GM12878 (cell line): ENCODE data around the gene HAUS7. TPM values are rescaled to one million over a fixed set of nuclear protein-coding genes. Genes with fewer than 3 reads are reported as not detected.

ENCODE experiments used
- ATAC-seq: fragments of 200-7000 bp; cut with Tn5 transposase; 3 replicates; pipeline ENCODE4 v1.9.1; 2020; ENCODE audit warnings: mild to moderate bottlenecking, moderate library complexity
- BruUV-seq: library from RNA; stranded (reverse); fragments of 400-500 nt; replicated peaks from 2 replicates; lab custom pipeline; 2021; lab: Mats Ljungman, UMichigan
- CTCF ChIA-PET: fragments of 300-600 bp; sonication (Branson Sonifier 250); formaldehyde crosslinking; extraction: SDS; loops from one replicate; lab custom pipeline; 2021; ENCODE audit warnings: inconsistent platforms; lab: Yijun Ruan, JAX
- POLR2A ChIA-PET: fragments of 350-600 bp; formaldehyde crosslinking; extraction: SDS; loops from one replicate; lab custom pipeline; 2021; ENCODE audit warnings: inconsistent platforms; lab: Charles Lee
- RAD21 ChIA-PET: fragments of 300-600 bp; sonication (Branson Sonifier 250); formaldehyde crosslinking; loops from one replicate; lab custom pipeline; 2023; ENCODE audit warnings: antibody characterized with exemption; ENCODE audit not compliant: unreplicated experiment; lab: Charles Lee
- SMC1A ChIA-PET: fragments of 300-600 bp; sonication (Branson Sonifier 250); formaldehyde crosslinking; loops from one replicate; lab custom pipeline; 2023; ENCODE audit not compliant: unreplicated experiment, uncharacterized antibody; lab: Charles Lee
- DNase-seq: peaks from one replicate; pipeline ENCODE4 v3.0.0-alpha.2; 2011; ENCODE audit warnings: low read depth, low spot score
- FAIRE-seq: peaks from 3 replicates; lab custom pipeline; 2011; peaks lifted over from hg19 to GRCh38; lab: Jason Lieb, UNC
- H2AFZ ChIP-seq: 2 replicates; pipeline ENCODE4 v1.6.0; 2011; ENCODE audit warnings: low read depth, low read length, control low read depth; ENCODE audit not compliant: control insufficient read depth
- H3K27ac ChIP-seq: 2 replicates; pipeline ENCODE4 v1.5.1; 2011; ENCODE audit warnings: control low read depth; ENCODE audit not compliant: control insufficient read depth, insufficient read depth
- H3K27me3 ChIP-seq, 2 experiments: replicated peaks in 1 of 2; 2 replicates each; pipeline versions ENCODE4 v1.6.0 to v1.6.1; 2011; ENCODE audit warnings: low read length in 1 of 2; ENCODE audit not compliant: control insufficient read depth in 2 of 2, insufficient read depth in 2 of 2
- H3K36me3 ChIP-seq, 2 experiments: 2 replicates each; pipeline ENCODE4 v1.5.1; 2011; ENCODE audit warnings: low read length in 1 of 2; ENCODE audit not compliant: control insufficient read depth in 2 of 2, insufficient read depth in 2 of 2
- H3K4me1 ChIP-seq: 2 replicates; pipeline ENCODE4 v1.6.1; 2011; ENCODE audit warnings: mild to moderate bottlenecking, low read length, moderate library complexity, mixed read lengths; ENCODE audit not compliant: control insufficient read depth, insufficient read depth
- H3K4me2 ChIP-seq: 2 replicates; pipeline ENCODE4 v1.6.0; 2011; ENCODE audit warnings: control low read depth; ENCODE audit not compliant: control insufficient read depth, insufficient read depth
- H3K4me3 ChIP-seq: fragments of 200-600 bp; sonication (generic); 2 replicates; pipeline ENCODE4 v1.5.1; 2016
- H3K79me2 ChIP-seq: 2 replicates; pipeline ENCODE4 v1.6.0; 2011; ENCODE audit warnings: low read length; ENCODE audit not compliant: control insufficient read depth, insufficient read depth
- H3K9ac ChIP-seq: 2 replicates; pipeline ENCODE4 v1.8.0; 2011; ENCODE audit warnings: low read length, control low read depth, mixed read lengths; ENCODE audit not compliant: control insufficient read depth, insufficient read depth
- H3K9me3 ChIP-seq: replicated peaks from 3 replicates; pipeline ENCODE4 v1.5.1; 2011; ENCODE audit warnings: mild to moderate bottlenecking, low read length; ENCODE audit not compliant: control insufficient read depth, insufficient read depth
- H4K20me1 ChIP-seq: 2 replicates; pipeline ENCODE4 v1.6.0; 2011; ENCODE audit not compliant: control insufficient read depth, insufficient read depth
- CREM ChIP-seq: IDR thresholded peaks from 2 replicates; pipeline ENCODE4 v1.6.1; 2014; ENCODE audit warnings: antibody characterized with exemption, low read depth
- EED ChIP-seq: sonication (generic); IDR thresholded peaks from 2 replicates; pipeline ENCODE4 v1.6.1; 2016; ENCODE audit warnings: antibody characterized with exemption, low read depth
- FOXM1 ChIP-seq: IDR thresholded peaks from 2 replicates; pipeline ENCODE4 v1.6.1; 2012; ENCODE audit warnings: low read depth, mild to moderate bottlenecking, inconsistent platforms, low read length, moderate library complexity
- HDAC6 ChIP-seq: fragments of 200-600 bp; sonication (generic); IDR thresholded peaks from one replicate; pipeline ENCODE4 v1.8.0; 2017; ENCODE audit warnings: antibody characterized with exemption; ENCODE audit not compliant: unreplicated experiment
- KAT2A ChIP-seq: conservative IDR thresholded peaks from 2 replicates; pipeline ENCODE4 v1.6.1; 2011; ENCODE audit warnings: low read depth, low read length; ENCODE audit not compliant: control insufficient read depth
- PAX8 ChIP-seq: fragments of 450-650 bp; IDR thresholded peaks from 2 replicates; pipeline ENCODE4 v1.6.1; 2017; ENCODE audit warnings: mild to moderate bottlenecking, moderate library complexity
- PBX3 ChIP-seq: IDR thresholded peaks from 2 replicates; pipeline ENCODE4 v1.6.1; 2011; ENCODE audit warnings: mild to moderate bottlenecking, low read depth, low read length, moderate library complexity; ENCODE audit not compliant: insufficient replicate concordance
- POU2F2 ChIP-seq: IDR thresholded peaks from 3 replicates; pipeline ENCODE4 v1.6.1; 2011; ENCODE audit warnings: low read depth, mild to moderate bottlenecking, low read length, borderline replicate concordance
- RCOR1 ChIP-seq: conservative IDR thresholded peaks from 2 replicates; pipeline ENCODE4 v1.6.1; 2012; ENCODE audit warnings: low read depth, low read length, improper control_type of control experiment
- RUNX3 ChIP-seq: IDR thresholded peaks from 2 replicates; pipeline ENCODE4 v1.6.1; 2012; ENCODE audit warnings: low read length, inconsistent platforms
- STAT3 ChIP-seq: IDR thresholded peaks from 2 replicates; pipeline ENCODE4 v1.6.1; 2011; ENCODE audit warnings: low read depth, low read length, improper control_type of control experiment
- TCF12 ChIP-seq: IDR thresholded peaks from 2 replicates; pipeline ENCODE4 v1.6.1; 2011; ENCODE audit warnings: low read depth, mild to moderate bottlenecking, low read length
- TCF7 ChIP-seq: IDR thresholded peaks from 2 replicates; pipeline ENCODE4 v1.6.1; 2014; ENCODE audit warnings: antibody characterized with exemption, borderline replicate concordance
- ZBED1 ChIP-seq: IDR thresholded peaks from 2 replicates; pipeline ENCODE4 v1.6.1; 2016; ENCODE audit warnings: borderline replicate concordance
- ZNF622 ChIP-seq: fragments of 450-650 bp; IDR thresholded peaks from 2 replicates; pipeline ENCODE4 v1.6.1; 2017; ENCODE audit warnings: mild to moderate bottlenecking, inconsistent platforms
- WGBS: methylation state at CpG from one replicate; pipeline ENCODE4 v1.1.6; 2016; ENCODE audit warnings: low lambda C conversion rate; ENCODE audit not compliant: insufficient replicate concordance, insufficient coverage; ENCODE audit errors: missing lambda C conversion rate; 5-methylcytosine and 5-hydroxymethylcytosine counted together
- in situ Hi-C: fragments of 300-500 bp; cut with MboI; formaldehyde crosslinking; loops from 9 replicates; pipeline ENCODE4 v1.14.3; 2018; ENCODE audit warnings: mixed read lengths
- intact Hi-C: fragments of 100-400 bp; cut with micrococcal nuclease; formaldehyde crosslinking; loops from one replicate; pipeline ENCODE4 v1.14.2; 2022; ENCODE audit not compliant: unreplicated experiment
- polyA plus RNA-seq, 11 experiments: library from polyadenylated mRNA; depleted of rRNA in 4 of 11; unstranded in 6 of 11; stranded (reverse) in 5 of 11; fragments of >200 nt; fragmentation: Nextera tagmentation in 4 of 11; fragmentation: Illumina TruSeq in 1 of 11; extraction: Ambion mirVana in 4 of 11; extraction: Trizol in 1 of 11; gene quantifications; 1 replicate in 1 of 11; 2 replicates in 10 of 11; pipeline versions ENCODE4 v1.2.1 to v1.2.3, GENCODE V29; 2011 to 2016; ENCODE audit warnings: inconsistent platforms in 2 of 11, missing spikeins in 2 of 11, low read depth in 1 of 11
- total RNA-seq, 4 experiments: library from RNA; depleted of rRNA in 3 of 4; stranded (reverse); fragments of >200 nt in 3 of 4; fragmentation: Illumina TruSeq in 1 of 4; extraction: Trizol in 1 of 4; gene quantifications; 2 replicates each; pipeline versions ENCODE4 v1.2.1 to v1.2.3, GENCODE V29; 2013 to 2021

Gene HAUS7
- total and polyA plus RNA-seq, 10 of the 15 experiments (the other 5 are each of a cell fraction or from before 2014, with no cell fraction given) = 6.7 to 63.3 (median 24.1) TPM

- CTCF ChIA-PET = no interaction called here
- no peak for FAIRE-seq
- 67% methylated on average over 25 of the region's 25 CpGs for WGBS
Measured at GRCh38 chrX:153443476-153444332, 26.7 kb downstream of the HAUS7 start.

GRCh38 chrX:153442463-153442862 lies 27.9 kb downstream of the HAUS7 start:
- in situ Hi-C loops = no loop called here
- ATAC-seq = no peak
- POLR2A ChIA-PET = no interaction called here
- WGBS = 40% methylated on average over 5 of the region's 5 CpGs
- intact Hi-C loops = no loop called here
- no peak overlapping the region for H3K4me3 ChIP-seq
- SMC1A ChIA-PET = no interaction called here
- no TSS peak for BruUV-seq
- H3K9ac ChIP-seq = no peak overlapping the region
- H3K79me2 ChIP-seq = no peaks in the 10 kb centered on the region
- no peak overlapping the region for H3K27ac ChIP-seq
- RAD21 ChIA-PET = no interaction called here
- DNase-seq = no peak
- H3K4me2 ChIP-seq = no peak overlapping the region
- no peak overlapping the region for H2AFZ ChIP-seq
- no peaks in the 10 kb centered on the region for H3K36me3 ChIP-seq
- no peaks in the 10 kb centered on the region for H3K4me1 ChIP-seq
- CTCF ChIA-PET = no interaction called here
- no peak for FAIRE-seq
- H3K27me3 ChIP-seq = no peaks in the 10 kb centered on the region
- no peaks in the 10 kb centered on the region for H4K20me1 ChIP-seq
- H3K9me3 ChIP-seq = no peaks in the 10 kb centered on the region; the same call in 2 of the 3 replicates
- TF ChIP-seq RCOR1 (no peak), POU2F2 (no peak), EED (no peak), ZBED1 (no peak), TCF12 (no peak), PBX3 (no peak), STAT3 (no peak), CREM (no peak), PAX8 (no peak), TCF7 (no peak), KAT2A (no peak), ZNF622 (no peak), HDAC6 (no peak), RUNX3 (no peak)

More at GRCh38 chrX:153443476-153444332, 26.7 kb downstream of the HAUS7 start:
- POLR2A ChIA-PET = no interaction called here
- Histone ChIP-seq H3K27ac (no peak overlapping the region), H3K27me3 (no peaks in the 10 kb centered on the region), H3K9ac (no peak overlapping the region), H2AFZ (no peak overlapping the region), H4K20me1 (no peaks in the 10 kb centered on the region), H3K4me1 (no peaks in the 10 kb centered on the region), H3K4me3 (no peak overlapping the region), H3K9me3 (no peaks in the 10 kb centered on the region; the same call in 2 of the 3 replicates), H3K79me2 (no peaks in the 10 kb centered on the region), H3K36me3 (no peaks in the 10 kb centered on the region), H3K4me2 (no peak overlapping the region)
- SMC1A ChIA-PET = no interaction called here
- ATAC-seq = no peak
- no peak for DNase-seq
- BruUV-seq = no TSS peak
- RAD21 ChIA-PET = no interaction called here
- in situ Hi-C loops (no loop called here), intact Hi-C loops (no loop called here)
- TF ChIP-seq FOXM1 = no peak
